Urinary bladder (tissue), 4 donors: ENCODE data around the gene NPPA. TPM values are rescaled to one million over a fixed set of nuclear protein-coding genes. Genes with fewer than 3 reads are reported as not detected.
A peak's percentile ranks its signal among the peaks of the same experiment; 100 is the strongest.
"Not testable (repeated sequence)": the region's sequence is repeated elsewhere in the genome, so short reads cannot be mapped to it uniquely, and the experiment has no call there.

Source experiments
- DNase-seq: peaks from one replicate; pipeline ENCODE4 v3.0.0-alpha.2; 2015; ENCODE audit errors: extremely low spot score
- H3K27ac ChIP-seq: one replicate; pipeline ENCODE4 v1.5.1; 2013; ENCODE audit warnings: low read depth, mild to moderate bottlenecking, moderate library complexity
- H3K36me3 ChIP-seq: one replicate; pipeline ENCODE4 v1.6.1; 2013; ENCODE audit warnings: mild to moderate bottlenecking, moderate library complexity; ENCODE audit not compliant: insufficient read depth
- H3K4me1 ChIP-seq: one replicate; pipeline ENCODE4 v1.6.1; 2013; ENCODE audit warnings: mild to moderate bottlenecking, moderate library complexity; ENCODE audit not compliant: insufficient read depth
- H3K4me3 ChIP-seq: one replicate; pipeline ENCODE4 v1.5.1; 2013; ENCODE audit warnings: low read depth, low read length
- WGBS: extraction: QIAGEN DNeasy Blood & Tissue Kit; methylation state at CpG from one replicate; pipeline ENCODE4 v1.1.7; 2013; 5-methylcytosine and 5-hydroxymethylcytosine counted together
- polyA plus RNA-seq: library from polyadenylated mRNA; stranded (reverse); fragments of 200-250 nt; gene quantifications from one replicate; pipeline ENCODE4 v1.2.3, GENCODE V29; 2013
- total RNA-seq: library from RNA; depleted of rRNA; stranded (reverse); fragments of >200 nt; gene quantifications from one replicate; pipeline ENCODE4 v1.2.3, GENCODE V29; 2014
- donor health status: healthy with polysubstance abuse.
- donor health status: healthy.

The NPPA gene
- total and polyA plus RNA-seq, 2 donors: 1.0 TPM; not detected in 1

DNA sequence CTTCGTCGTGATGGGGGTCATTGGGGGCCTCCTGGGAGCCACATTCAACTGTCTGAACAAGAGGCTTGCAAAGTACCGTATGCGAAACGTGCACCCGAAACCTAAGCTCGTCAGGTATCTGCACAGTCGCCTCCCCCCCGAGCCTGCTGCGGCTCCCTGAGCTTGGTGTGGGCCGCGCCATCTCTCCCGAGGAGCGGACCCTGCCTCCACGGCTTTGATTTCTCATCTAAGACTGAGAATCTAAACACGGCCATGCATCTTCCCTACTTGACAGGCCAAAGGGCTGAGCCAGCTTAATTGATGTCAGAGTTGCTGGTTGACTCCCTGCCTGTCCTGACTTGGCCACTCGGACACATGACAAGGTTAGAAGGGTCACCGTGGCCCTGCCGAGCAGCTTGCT lies 19.1 kb downstream of the NPPA start:
- H3K4me3 ChIP-seq: no peak overlapping the region
- no peak for DNase-seq
- H3K36me3 ChIP-seq: no peaks in the 10 kb centered on the region
- 93% methylated on average over 19 of the region's 19 CpGs for WGBS
- H3K4me1 ChIP-seq: no peaks in the 10 kb centered on the region
- H3K27ac ChIP-seq: no peak overlapping the region

GRCh38 chr1:11826946-11827345 lies 20.6 kb downstream of the NPPA start:
- peaks cover 2% of the 10 kb centered on the region for H3K36me3 ChIP-seq

GRCh38 chr1:11825131-11825530 lies 22.5 kb downstream of the NPPA start:
- WGBS: 91% methylated on average over 7 of the region's 7 CpGs
- H3K4me3 ChIP-seq: no peak overlapping the region
- no peaks in the 10 kb centered on the region for H3K4me1 ChIP-seq
- no peak overlapping the region for H3K27ac ChIP-seq
- no peak for DNase-seq
- H3K36me3 ChIP-seq: peaks cover 2% of the 10 kb centered on the region

More at GRCh38 chr1:11826946-11827345, 20.6 kb downstream of the NPPA start:
- Histone ChIP-seq H3K4me1 (no peaks in the 10 kb centered on the region), H3K4me3 (no peak overlapping the region), H3K27ac (no peak overlapping the region)
- DNase-seq: no peak
- 93% methylated on average over 9 of the region's 9 CpGs for WGBS

DNA sequence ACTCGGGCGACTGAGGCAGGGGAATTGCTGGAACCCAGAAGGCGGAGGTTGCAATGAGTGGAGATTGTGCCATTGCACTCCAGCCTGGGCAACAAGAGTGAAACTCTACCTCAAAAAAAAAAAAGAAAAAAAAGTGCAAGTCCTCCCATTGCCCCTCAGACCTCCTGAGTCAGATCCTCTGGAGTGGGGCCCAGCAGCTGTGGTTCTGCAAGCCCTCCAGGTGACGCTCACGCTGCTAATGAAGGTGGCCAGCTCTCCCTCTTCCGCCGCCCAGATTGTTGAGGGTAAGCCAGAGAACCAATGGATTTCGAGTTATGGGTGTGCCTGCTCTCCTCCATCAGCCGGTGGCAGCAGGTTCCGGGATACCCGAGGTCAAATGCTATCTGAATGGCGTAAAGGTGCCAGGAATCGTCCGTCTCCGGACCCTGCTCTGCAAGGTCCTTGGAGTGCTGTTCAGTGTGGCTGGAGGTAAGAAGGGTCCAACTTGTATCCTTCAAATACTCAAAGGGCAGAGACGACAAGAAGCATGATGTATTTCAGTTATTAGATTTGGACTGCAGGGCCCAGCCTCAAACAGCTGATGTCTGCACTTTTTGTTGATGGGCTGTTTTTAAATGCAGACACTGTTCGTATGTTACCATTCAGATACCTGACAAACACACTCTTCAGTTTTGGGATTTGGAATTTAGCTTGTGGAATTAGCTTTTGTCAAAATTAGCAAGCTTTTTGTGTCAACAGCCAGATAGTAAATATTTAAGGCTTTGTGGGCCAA lies 24.0 kb downstream of the NPPA start:
- DNase-seq: no peak
- Histone ChIP-seq H3K36me3 (peaks cover 2% of the 10 kb centered on the region), H3K4me1 (no peaks in the 10 kb centered on the region), H3K27ac (no peak overlapping the region), H3K4me3 (no peak overlapping the region)
- WGBS: 89% methylated on average over 17 of the region's 17 CpGs

DNA sequence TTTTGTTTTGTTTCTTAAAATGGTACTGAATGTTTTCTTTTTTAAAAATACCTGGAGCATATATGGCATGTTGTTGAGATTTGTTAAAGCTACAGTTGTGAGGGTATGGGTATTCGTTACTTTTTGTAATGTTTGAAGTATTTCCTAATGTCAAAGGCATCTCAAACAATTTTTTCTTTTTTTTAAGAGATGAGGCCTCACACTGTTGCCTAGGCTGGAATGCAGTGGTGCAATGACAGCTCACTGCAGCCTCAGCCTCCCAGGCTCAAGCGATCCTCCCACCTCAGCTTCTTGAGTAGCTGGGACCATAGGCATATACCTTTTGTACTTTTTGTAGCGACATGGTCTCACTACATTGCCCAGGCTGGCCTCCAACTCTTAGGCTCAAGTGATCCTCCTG lies 25.5 kb downstream of the NPPA start:
- Histone ChIP-seq H3K36me3 (peaks cover 2% of the 10 kb centered on the region), H3K27ac (no peak overlapping the region), H3K4me1 (no peaks in the 10 kb centered on the region), H3K4me3 (no peak overlapping the region)
- DNase-seq: no peak
- 87% methylated on average over 3 of the region's 3 CpGs for WGBS

GRCh38 chr1:11817192-11817591 lies 30.4 kb downstream of the NPPA start:
- H3K27ac ChIP-seq: no peak overlapping the region
- H3K4me1 ChIP-seq: no peaks in the 10 kb centered on the region
- H3K4me3 ChIP-seq: no peak overlapping the region
- peaks cover 1% of the 10 kb centered on the region for H3K36me3 ChIP-seq
- DNase-seq: no peak
- 92% methylated on average over 12 of the region's 12 CpGs for WGBS

GRCh38 chr1:11813021-11813420 lies 34.6 kb downstream of the NPPA start:
- no peak for DNase-seq
- H3K4me3 ChIP-seq: no peak overlapping the region
- H3K27ac ChIP-seq: no peak overlapping the region
- WGBS: 87% methylated on average over 5 of the region's 5 CpGs
- H3K36me3 ChIP-seq: no peaks in the 10 kb centered on the region
- no peaks in the 10 kb centered on the region for H3K4me1 ChIP-seq

DNA sequence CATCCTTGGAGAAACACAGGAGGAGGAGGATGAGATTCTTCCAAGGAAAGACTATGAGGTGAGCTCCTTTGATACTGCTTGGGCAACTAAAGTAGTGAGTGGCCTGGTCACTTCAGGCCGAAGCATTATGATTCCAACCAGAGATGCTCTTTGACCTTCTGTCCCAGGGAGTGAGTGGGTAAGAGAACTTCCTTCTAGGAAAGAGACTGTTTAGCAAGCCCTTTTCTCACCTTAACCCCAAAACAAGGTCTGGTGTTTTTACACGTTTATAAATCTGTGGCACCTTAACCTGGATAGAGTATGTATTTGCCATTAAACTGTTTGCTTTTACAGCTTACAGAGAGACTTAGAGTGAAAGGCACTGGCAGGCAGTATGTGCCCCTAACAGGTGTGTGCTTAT lies 40.5 kb downstream of the NPPA start:
- WGBS: 63% methylated on average over 2 of the region's 2 CpGs
- DNase-seq: no peak

DNA sequence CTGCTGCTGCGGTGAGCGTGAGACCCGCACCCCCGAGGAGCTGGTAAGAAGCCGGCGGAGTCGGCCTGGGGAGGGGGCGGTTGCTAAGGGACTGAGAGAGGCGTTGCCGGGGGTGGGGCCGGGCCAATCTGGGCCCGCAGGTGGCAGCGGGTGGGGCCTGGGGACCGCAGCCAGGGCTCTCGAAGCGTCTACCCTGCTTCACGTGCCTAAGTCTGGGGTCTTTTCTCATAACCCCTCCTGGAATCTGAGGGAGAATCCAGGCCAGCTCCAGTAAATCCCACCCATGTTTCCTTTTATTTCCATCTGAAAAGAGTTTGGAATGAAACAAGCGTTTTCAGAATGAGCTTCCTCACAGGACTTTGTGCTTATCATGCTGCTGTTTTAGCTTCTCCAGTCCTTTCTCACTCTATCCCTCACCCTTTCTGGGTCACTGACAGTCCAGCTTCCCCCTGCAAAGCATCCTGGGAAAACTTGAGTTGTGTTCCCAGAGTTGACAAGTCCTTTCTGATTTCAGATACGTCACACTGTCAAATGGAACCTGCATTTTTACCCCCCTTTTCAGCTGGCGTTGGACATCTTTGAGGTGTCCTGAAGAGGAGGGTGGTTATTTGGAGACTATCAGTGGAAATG lies 41.2 kb downstream of the NPPA start:
- no peak for DNase-seq
- H3K4me3 ChIP-seq: peak overlapping the region; percentile 65
- H3K36me3 ChIP-seq: no peaks in the 10 kb centered on the region
- peaks cover 3% of the 10 kb centered on the region for H3K4me1 ChIP-seq
- under 1% methylated on average over 20 of the region's 20 CpGs for WGBS
- peak overlapping the region; percentile 85 for H3K27ac ChIP-seq

More for the DNA sequence above, 40.5 kb downstream of the NPPA start:
- Histone ChIP-seq H3K4me1 (peaks cover 3% of the 10 kb centered on the region), H3K4me3 (peak overlapping the region; percentile 65), H3K36me3 (no peaks in the 10 kb centered on the region), H3K27ac (no peak overlapping the region)

- Histone ChIP-seq H3K27ac (peak within 1 kb of the TSS; percentile 96), H3K4me1 (peaks cover 3% of the 10 kb centered on the region), H3K36me3 (peaks cover 2% of the 10 kb centered on the region), H3K4me3 (peak within 1 kb of the TSS; percentile 65)
- WGBS: under 1% methylated on average over 72 of the region's 72 CpGs
- peak; percentile 97 for DNase-seq
Measured at GRCh38 chr1:11805422-11806306, 41.9 kb downstream of the NPPA start, which contains the start of the genes CLCN6 and MTHFR. Gene CLCN6, plus strand, starts transcription at chr1:11806191. Its CDS starts 72 bp downstream, at chr1:11806263. Gene MTHFR, minus strand, starts transcription at chr1:11805964. Its CDS starts 2,848 bp downstream, at chr1:11803116.

GRCh38 chr1:11804666-11805421 lies 42.7 kb downstream of the NPPA start:
- H3K4me1 ChIP-seq: peaks cover 3% of the 10 kb centered on the region
- DNase-seq: peak; percentile 31

GRCh38 chr1:11803924-11804665 lies 43.5 kb downstream of the NPPA start:
- H3K4me3 ChIP-seq, H3K4me1 ChIP-seq, H3K36me3 ChIP-seq, DNase-seq: not testable (repeated sequence)
- 67% methylated on average over 9 of the region's 9 CpGs for WGBS
- peak overlapping the region; percentile 96 for H3K27ac ChIP-seq

More at GRCh38 chr1:11804666-11805421, 42.7 kb downstream of the NPPA start:
- peak overlapping the region; percentile 59 for H3K4me3 ChIP-seq
- peak overlapping the region; percentile 96 for H3K27ac ChIP-seq
- peaks cover 2% of the 10 kb centered on the region for H3K36me3 ChIP-seq
- WGBS: 3% methylated on average over 17 of the region's 17 CpGs
